SU-DHL-6 (cell line): ENCODE data around the gene FKBP10.

Experiments
- EZH2phosphoT487 ChIP-seq: fragments of 200-600 bp; sonication (generic), shearing (Covaris generic); conservative IDR thresholded peaks from 2 replicates; pipeline ENCODE4 v1.6.1; 2018; ENCODE audit warnings: mild to moderate bottlenecking, antibody characterized with exemption, low read length, moderate library complexity, mixed read lengths
- TF ChIP-seq, protein P1 (sequence below): fragments of 200-600 bp; sonication (generic); IDR thresholded peaks from one replicate; pipeline ENCODE4 v1.5.1; 2017; ENCODE audit warnings: antibody characterized with exemption, mild to moderate bottlenecking, low read length, moderate library complexity; ENCODE audit not compliant: insufficient read depth, poor library complexity, severe bottlenecking

DNA sequence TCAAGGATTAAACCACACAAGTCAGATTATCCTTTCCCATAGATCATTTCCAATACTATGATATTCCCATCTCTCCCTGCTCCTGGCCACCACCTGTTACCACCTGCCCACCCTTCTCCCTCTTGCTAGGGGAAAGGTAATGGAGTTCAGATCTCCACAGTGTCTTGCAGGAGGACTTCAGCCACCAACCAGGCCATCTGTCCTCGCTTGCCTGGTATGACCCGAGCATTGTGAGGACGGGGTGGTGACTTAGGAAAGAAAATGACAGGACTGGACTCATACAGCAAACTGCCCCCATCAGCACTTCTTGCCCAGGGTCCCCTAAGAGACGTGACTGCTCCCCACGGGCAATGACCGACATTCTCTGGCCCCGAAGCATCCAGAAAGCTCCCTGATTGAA, 10.8 kb downstream of the FKBP10 start:
- TF ChIP-seq, protein P1, sequence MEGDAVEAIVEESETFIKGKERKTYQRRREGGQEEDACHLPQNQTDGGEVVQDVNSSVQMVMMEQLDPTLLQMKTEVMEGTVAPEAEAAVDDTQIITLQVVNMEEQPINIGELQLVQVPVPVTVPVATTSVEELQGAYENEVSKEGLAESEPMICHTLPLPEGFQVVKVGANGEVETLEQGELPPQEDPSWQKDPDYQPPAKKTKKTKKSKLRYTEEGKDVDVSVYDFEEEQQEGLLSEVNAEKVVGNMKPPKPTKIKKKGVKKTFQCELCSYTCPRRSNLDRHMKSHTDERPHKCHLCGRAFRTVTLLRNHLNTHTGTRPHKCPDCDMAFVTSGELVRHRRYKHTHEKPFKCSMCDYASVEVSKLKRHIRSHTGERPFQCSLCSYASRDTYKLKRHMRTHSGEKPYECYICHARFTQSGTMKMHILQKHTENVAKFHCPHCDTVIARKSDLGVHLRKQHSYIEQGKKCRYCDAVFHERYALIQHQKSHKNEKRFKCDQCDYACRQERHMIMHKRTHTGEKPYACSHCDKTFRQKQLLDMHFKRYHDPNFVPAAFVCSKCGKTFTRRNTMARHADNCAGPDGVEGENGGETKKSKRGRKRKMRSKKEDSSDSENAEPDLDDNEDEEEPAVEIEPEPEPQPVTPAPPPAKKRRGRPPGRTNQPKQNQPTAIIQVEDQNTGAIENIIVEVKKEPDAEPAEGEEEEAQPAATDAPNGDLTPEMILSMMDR, result no peak
- no peak for TF ChIP-seq EZH2phosphoT487
